ENCODE results near the gene PITX3.

PITX3 gene

DNA sequence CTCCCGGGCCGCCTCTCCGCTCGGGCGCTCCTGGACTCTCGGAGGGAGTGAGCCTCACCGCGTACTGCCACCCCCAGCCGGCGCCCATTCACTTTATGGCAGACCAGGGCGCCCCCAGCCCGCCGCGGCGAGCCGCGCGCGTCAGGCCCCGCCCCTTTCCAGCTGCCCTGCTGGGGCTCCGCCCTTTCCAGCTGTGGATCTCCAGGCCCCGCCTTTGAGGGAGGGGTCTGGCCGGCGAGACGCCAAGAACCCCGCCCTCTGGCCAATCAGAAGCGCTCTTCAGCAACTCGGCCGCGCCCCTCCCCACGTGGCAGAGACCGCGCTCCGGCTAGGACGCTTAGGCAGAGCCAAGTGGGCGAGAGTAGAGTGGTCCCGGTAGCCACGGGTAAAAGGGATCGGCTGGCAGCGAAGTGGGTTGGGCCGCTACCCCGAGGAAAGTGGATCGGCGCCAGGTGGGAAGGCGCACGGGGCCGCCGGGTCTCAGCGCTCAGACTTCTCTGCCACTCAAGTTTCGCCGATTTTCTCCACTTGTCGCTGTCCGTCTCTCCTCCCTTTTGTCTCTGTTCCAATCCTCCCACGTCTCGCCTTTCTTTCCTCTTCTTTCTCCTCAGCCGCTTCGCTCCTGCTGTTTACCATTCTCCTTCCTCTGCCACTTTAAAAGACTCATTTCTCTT is at the start of gene PITX3:
TSS of gene PITX3 (minus strand) at position 69 of the 674 bp plus-strand sequence. CDS start 9,432 bp downstream, outside the sequence.
- DNase-seq (ENCODE audit: low read depth in 2 of 2), result peak; percentile 71 to 75

DNA sequence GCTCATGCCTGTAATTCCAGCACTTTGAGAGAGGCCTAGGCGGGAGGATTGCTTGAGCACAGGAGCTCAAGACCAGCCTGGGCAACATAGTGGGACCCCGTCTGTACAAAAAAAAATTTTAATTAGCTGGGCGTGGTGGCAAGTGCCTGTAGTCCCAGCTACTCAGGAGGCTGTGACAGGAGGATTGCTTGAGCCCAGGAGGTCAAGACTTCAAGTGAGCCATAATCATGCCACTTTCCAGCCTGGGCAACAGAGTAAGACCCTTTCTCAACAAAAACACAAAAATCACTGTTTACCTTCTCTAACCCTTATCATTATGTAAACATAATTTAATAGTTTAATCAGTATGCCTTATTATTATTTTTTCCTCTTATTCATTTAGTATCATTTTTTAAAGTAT is 48.5 kb upstream of the PITX3 start:
- no peak for DNase-seq (ENCODE audit: low read depth in 2 of 2)

DNA sequence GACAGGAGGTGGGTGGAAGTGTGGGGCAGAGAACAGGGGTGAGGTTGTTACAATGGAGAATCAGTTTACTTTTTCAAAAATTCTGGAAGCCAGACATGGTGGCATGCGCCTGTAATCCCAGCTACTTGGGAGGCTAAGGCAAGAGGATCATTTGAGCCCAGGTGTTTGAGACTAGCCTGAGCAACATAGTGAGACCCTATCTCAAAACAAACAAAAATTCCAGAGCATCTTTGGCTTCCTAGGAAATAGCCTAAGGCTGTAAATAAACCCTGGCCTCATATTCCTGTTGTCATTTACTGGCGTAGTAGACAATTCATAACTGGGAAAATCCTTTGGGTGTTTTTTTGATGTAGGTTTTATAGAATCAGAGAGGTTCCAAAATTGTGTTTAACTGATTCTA is 48.0 kb upstream of the PITX3 start:
- no peak for DNase-seq (ENCODE audit: low read depth in 2 of 2)

DNA sequence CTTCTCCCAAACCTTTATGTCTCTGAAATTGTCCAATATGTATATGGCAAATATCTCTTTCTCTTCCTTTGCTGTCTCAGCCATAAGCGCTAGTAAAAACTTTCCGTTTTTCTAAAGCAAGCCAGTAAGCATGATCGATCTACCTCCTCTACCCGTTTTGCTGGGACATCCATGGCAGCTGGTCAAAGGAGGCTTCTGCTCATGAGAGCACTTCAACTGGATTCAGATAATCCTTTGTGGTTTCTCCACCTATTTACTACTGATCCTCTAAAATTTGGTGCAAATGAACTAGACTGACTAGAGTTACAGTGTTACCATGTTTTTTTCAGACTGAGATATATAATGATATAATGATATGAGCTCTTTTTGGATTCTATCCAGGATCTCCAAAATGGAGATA is 46.7 kb upstream of the PITX3 start:
- no peak for DNase-seq (ENCODE audit: low read depth in 2 of 2)

DNA sequence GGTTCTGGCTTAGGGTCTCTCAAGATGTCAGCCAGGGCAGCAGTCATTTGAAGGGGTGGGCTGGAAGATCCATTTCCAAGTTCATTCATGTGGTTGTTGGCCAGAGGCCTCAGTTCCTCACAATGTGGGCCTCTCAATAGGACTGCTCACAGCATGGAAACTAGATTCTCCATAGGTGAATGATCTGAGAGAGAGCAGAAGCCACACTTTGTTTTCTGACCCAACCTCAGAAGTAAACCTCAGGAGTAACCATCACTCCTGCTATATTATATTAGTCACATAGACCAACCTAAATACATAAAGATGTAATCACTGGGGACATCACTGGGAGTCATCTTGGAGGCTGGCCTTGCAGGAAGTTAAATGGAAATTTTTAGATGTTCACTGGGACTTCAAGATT is 46.2 kb upstream of the PITX3 start:
- no peak for DNase-seq (ENCODE audit: low read depth in 2 of 2)

DNA sequence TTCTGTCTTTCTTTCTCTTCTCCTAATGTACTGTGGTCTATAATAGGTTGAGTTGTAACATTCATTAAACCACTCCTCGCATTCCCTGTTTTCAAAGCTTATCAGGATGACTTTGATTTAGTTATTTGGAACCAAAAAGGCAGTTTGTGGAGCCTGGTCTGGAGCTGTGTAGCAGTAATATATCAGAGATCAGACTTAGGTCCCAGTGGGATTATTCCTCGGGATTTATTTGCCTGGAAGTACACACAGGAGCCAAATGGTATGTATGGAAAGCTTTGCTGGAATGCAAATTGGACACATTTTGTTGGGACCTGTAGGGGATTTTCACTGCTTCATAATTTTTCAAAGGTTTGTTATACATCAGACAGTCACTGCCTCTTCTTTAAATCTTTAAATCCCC is 44.9 kb upstream of the PITX3 start:
- DNase-seq (ENCODE audit: low read depth in 2 of 2), result no peak

DNA sequence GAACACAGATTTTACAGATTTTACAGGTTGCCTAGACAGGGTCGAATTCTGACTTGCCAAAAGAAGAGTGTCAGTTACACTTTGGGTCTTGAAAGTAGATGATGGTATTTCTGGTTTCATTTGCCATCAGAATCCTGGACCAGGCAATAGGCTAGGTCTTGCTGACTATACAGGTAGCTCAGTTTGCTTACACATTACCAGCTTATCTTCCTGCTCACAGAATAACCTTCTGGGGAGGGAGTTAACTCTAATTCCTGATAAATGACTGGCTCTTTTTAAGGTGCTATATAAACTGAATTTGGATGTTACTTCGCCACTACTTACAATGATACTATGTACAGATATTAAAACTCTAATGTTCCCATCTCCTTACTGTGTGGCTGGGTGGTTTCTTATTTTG is 43.8 kb upstream of the PITX3 start:
- no peak for DNase-seq (ENCODE audit: low read depth in 2 of 2)

DNA sequence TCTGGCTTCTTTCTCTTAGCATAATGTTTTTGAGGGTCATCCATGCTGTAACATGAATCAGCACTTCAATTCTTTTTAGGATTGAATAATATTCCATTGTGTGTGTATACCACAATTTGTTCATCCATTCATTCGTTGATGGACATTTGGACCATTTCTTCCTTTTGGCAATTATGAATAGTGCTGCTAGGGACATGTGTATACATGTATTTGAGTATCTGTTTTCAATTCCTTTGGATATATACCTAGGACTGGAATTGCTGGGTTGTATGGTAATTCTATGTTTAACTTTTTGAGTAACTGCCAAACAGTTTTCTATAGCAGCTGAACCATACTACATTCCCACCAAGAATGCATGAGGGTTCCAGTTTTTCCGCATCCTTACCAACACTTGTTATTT is 43.2 kb upstream of the PITX3 start:
- DNase-seq (ENCODE audit: low read depth in 2 of 2), result no peak

DNA sequence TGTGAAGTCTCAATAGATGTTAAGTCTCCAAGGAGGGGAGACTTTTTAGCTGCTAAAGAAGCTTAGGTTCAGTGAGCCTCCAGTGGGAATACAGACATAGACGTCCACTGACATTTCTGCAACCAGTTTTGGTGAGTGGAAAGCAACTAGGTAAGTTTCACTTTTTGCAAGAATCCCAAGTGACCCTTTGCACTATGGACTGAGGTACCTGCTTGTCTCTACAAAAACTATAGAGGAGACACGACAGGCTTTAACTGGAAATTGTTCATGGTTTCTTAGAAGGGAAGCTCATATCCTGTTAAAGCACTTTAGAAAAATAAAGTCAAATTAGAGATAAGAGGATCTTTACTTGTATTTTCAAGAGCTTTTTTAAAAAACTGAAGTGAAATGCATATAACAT is 42.6 kb upstream of the PITX3 start:
- DNase-seq (ENCODE audit: low read depth in 2 of 2), result no peak

DNA sequence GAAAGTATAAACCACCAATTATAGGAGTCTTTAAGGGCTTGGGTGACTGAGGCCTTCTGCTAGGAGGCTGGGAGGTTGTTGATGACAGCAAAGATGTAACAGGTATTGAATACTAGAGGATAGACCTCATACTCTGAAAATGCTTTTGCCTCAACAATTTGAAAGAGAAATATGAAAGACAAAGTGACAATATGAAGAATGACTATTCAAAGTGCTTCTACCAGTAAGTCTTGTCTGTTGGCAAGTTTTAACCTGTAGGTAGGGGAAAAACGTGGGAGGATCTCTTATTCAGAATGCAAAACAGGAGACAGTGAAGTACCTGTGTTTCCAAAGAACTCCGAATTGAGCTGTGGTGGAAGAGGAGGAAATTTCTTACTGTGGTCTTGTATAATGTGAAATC is 42.2 kb upstream of the PITX3 start:
- DNase-seq (ENCODE audit: low read depth in 2 of 2), result no peak

DNA sequence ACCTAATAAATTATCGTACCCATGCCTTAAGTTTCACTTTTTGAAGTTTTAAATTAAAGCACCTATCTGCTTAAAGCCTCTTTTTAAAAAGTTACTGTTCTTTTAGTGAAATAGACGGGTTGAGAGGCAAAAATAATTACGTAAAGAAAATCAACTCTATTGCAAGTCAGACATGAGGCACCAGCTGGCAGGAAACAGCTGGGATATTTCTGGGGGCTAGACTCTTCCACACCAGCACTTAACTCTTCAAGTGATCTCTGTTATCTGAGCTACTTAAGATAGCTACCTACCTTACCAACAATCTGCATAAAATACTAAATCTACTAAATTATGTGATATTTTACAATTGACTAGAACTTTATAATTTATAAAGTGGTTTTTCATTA is 39.8 kb upstream of the PITX3 start:
- DNase-seq (ENCODE audit: low read depth in 2 of 2), result no peak

DNA sequence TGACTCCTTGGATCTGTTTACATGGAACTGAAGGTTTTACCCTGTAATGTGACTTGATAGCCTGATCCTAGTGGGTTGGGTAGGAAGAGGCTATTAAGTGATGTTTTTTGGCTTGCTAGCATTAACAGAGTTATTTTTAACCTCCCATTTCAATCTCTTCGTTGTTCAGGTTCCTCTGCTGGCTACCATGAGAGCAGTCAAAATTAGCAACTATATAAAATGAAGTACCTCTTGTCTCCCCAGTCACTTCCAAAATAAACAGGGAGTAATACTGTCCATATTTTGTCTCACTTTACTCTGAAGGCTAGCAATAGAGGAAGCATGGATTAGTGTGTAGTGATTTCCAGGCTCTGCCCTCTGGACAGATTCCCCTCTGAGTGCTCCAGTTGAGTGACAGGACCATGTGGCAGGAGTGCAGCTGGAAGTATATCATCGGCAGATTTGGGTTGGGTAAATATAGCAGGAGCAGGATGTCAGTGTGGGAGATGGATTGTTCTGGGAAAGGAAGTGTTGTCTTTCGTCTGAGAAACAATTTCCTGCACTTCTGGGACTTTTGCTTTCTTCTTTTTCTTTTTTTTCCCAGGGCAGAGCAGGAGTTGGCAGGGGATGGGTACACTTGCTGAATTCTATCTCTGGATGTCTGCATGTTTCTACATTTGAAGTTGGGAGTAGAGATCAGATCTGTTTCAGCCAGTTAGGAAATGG is 39.2 kb upstream of the PITX3 start:
- no peak for DNase-seq (ENCODE audit: low read depth in 2 of 2)

DNA sequence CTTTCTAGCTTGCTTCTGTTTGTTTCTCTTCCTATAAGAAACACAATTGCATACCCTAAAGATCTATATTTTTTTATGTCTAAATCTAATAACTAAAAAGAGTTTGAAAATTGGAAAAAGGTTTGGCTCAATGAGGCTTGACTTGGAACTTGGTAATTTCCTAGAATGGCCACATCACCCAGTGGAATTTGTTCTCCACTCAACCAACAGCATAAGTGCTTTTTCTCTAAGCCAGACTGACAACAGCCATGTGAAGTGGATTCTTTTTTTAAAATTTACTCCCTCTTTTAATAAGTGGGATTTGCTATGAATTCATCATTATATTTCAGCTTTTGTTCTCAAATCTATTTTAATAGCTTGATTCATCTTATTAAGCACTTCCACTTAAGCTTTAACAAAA is 37.8 kb upstream of the PITX3 start:
- no peak for DNase-seq (ENCODE audit: low read depth in 2 of 2)

DNA sequence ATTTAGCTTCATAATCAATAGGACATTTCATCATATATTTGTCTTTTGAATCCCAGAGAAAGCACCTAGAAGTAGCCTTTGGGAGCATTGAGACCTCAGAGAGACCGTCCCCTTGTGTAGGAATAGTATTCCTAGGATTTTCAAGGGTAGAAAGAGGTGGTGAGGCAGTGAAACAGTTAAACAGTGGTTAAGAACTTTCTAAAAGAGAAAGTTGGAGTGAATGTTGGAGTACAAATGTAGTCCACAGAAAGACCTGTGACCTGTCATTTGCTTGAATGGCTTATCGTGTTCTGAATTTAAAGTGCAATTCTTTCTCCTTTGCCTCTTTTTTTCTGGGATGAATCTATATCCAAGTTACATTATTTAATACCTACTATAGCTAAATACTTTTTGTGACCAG is 34.0 kb upstream of the PITX3 start:
- no peak for DNase-seq (ENCODE audit: low read depth in 2 of 2)

DNA sequence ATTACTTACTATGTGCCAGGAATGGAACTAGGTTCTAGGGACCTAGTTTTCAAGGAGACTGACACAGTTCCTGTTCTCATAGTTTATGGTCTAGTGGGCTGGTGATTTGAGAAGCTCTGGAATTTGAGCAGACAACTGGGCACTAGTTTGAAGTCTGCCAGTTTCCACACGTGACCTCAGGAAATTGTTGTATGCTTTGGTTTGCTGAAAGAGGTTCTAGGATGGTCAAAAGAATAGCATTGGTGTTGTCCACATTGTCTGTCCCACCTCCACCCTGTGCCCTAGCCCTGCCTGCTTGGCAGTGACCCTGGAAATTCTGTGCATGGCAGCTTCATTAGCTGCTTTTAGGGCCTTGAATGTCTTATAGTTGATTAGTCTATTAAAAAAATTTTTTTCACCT is 32.8 kb upstream of the PITX3 start:
- DNase-seq (ENCODE audit: low read depth in 2 of 2), result no peak

DNA sequence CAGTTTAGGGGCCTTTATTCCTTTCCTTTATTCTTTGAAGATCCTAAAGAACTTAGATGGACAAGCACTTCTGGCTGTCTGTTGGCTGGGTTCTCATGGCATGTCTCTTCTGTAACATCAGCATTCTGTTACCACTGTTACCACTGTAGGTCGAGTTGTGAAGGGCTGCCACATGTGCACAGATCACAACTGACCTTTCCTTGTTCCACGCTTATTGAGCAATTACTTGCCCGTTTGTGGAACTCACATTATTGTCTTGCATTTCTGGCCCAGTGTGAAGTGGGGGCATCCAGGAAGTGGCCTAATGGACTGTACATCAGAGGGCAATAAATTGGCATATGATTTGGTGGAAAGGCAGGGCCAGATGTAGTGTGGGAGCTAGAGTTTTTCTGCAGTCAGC is 27.7 kb upstream of the PITX3 start:
- DNase-seq (ENCODE audit: low read depth in 2 of 2), result no peak

DNA sequence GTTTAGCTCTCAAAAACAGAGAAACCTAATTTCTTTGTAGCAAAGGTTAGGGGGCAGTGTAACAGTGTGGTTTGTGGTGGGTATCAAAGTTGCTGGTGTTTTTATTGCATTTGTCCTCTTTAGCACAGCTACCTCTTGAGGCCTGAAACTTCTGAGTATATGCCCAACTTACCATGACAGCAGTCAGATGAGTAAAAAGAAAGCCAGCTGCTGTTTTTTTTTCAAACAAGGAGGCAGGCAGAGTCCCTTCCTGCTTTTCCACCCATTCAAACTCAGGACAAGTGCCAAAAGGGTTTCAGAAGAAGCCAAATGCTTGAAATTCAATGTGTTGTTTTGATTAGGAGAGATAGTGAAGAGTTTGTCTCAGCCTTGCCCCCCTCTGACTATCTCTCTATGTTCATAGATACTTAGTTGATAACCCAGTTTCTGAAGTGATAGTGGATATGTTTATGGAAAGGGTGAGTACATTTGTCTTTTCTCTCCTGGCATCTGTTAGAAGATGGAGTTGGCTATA is 27.1 kb upstream of the PITX3 start:
- DNase-seq (ENCODE audit: low read depth in 2 of 2), result no peak

DNA sequence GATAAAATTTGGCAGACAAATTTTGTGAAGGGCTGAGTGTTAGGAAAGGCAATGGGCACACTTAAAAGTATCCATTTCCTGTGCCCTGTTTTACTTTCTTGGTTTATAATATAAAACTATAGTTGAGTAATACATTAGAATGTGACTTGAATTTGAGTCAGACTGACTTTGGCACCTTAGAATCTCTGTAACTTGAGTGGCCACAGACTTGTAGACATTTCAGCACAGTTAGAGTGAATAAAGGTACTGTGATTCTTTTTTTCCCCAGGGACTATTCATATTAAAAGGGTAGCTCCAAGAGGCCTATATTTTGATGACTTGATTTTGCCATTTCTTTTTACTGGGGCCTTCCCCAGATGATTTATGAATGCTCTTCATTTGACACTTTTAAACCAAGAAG is 26.4 kb upstream of the PITX3 start:
- peak in 1 of 2 experiments; percentile 13 for DNase-seq (ENCODE audit: low read depth in 2 of 2)

DNA sequence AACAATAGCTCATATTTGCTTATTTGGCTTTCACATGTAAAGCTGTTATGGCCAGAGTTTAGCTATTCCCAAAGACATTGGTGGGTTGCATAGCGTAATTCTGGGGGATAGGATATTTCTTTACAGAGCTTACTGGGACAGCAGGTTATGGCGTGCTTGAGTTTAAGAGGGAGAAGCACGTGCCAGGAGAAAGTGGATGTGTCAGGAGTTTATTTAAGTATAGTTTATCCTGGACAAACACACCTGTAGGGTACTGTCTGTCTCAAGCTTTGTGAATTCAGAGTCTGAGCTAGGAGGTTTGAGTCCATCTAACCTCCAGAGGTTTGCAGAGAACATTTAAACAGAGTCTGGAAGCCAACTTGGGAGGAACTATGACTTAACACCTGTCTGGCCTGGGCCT is 25.4 kb upstream of the PITX3 start:
- DNase-seq (ENCODE audit: low read depth in 2 of 2), result no peak

DNA sequence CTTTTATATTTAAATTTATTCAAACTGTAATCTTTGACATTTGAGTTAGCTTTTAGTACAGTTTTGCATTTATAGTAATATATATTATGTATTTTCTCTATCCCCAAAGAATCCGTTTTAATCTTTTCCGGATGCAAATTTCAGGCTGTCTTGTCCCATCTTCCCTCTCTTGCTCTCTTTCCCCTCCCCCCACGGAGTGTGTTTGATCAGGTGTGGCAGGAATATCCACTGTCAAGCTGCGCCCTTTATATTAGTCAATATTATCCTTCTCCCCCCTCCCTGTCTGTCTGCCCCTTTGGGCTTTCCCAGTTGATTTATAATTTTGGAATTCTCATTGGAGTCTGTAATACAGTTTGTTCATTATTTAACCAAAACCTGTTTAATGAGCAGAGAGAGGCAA is 23.1 kb upstream of the PITX3 start:
- no peak for DNase-seq (ENCODE audit: low read depth in 2 of 2)

DNA sequence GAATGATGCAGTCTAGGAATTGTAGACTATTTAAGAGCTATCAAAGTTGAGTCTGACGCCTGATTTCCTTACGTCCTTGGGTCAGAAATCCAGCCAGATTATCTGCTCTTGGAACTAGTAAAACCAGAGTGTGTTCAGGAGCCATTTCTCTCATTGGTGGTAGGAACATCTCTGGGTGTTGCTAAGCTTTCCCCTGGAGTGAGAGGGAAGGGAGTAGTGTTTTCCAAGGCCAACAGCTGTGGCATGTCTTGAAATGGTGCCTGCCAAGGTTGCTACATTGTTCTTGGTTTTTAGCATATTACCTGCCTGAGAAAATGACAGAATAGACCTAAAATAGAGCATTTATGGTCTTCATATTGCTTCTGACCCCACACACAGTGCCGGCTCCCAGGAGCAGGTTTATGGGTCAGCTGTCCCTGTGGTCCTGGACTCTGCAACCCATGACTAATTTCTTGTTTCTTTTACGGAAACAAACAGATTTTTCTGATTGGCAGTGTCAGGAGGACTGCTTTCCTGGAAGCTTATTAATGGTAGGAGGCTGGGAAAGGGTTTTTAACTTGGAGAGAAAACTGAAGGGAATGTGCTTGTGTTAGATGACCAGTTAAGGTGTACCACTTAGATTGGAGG is 21.5 kb upstream of the PITX3 start:
- no peak for DNase-seq (ENCODE audit: low read depth in 2 of 2)

DNA sequence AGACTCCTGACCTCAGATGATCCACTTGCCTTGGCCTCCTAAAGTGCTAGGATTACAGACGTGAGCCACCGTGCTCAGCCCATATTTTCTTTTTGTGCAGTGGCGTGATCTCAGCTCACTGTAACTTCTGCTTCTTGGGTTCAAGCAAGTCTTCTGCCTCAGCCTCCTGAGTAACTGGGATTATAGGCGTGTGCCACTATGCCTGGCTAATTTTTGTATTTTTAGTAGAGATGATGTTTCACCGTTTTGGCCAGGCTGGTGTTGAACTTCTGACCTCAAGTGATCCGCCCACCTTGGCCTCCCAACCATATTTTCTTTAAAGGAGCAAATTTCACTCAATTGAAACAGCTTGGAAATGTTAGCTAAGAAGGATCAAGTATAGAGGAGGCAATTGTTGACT is 20.5 kb upstream of the PITX3 start:
- no peak for DNase-seq (ENCODE audit: low read depth in 2 of 2)

DNA sequence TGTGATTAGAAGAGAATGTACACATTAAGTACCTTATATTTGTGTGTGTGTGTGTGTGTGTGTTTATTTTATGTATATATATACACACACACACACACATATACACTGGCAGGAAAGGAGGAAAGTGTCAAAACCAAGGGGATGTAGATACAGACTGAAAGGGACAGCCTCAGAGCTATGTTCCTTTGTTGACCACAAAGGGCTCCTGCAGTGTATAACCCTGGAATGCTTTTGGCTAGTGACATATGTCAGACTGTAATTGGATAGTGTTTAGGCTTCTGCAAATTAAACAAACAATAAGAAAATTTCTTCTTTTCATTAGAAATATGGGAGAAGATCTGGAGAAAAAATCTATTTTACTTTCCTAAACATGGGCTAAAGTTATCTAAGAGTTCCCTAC is 19.9 kb upstream of the PITX3 start:
- no peak for DNase-seq (ENCODE audit: low read depth in 2 of 2)

All from fibroblast of skin of left biceps (primary cell).